NCI-H748 (cell line): Measurements from ENCODE around the gene KCNAB1.

Experiments used
- DNase-seq: peaks from one replicate; lab custom pipeline; 2025; ENCODE audit not compliant: unreplicated experiment; lab: John Stamatoyannopoulos, UW

Gene KCNAB1

GRCh38 chr3:156360083-156360482 is 239.7 kb downstream of the KCNAB1 start:
- no peak for DNase-seq

- no peak for DNase-seq
Observed at GRCh38 chr3:156360963-156361362, 240.6 kb downstream of the KCNAB1 start.

- no peak for DNase-seq
Observed at GRCh38 chr3:156366559-156366958, 246.2 kb downstream of the KCNAB1 start.

GRCh38 chr3:156368189-156368588 is 247.8 kb downstream of the KCNAB1 start:
- no peak for DNase-seq

GRCh38 chr3:156371701-156372100 is 251.3 kb downstream of the KCNAB1 start:
- no peak for DNase-seq

GRCh38 chr3:156373095-156373494 is 252.7 kb downstream of the KCNAB1 start:
- no peak for DNase-seq

GRCh38 chr3:156373654-156374053 is 253.3 kb downstream of the KCNAB1 start:
- DNase-seq = no peak

GRCh38 chr3:156376199-156376598 is 255.8 kb downstream of the KCNAB1 start:
- DNase-seq = no peak

GRCh38 chr3:156377266-156377665 is 256.9 kb downstream of the KCNAB1 start:
- no peak for DNase-seq

GRCh38 chr3:156377718-156378117 is 257.3 kb downstream of the KCNAB1 start:
- DNase-seq = no peak

- DNase-seq = no peak
Observed at GRCh38 chr3:156378871-156379270, 258.5 kb downstream of the KCNAB1 start.

GRCh38 chr3:156379327-156379726 is 258.9 kb downstream of the KCNAB1 start:
- DNase-seq = no peak

- DNase-seq = no peak
Observed at GRCh38 chr3:156381253-156381652, 260.9 kb downstream of the KCNAB1 start.

- peak; percentile 34 for DNase-seq
Observed at GRCh38 chr3:156382458-156383346, 262.3 kb downstream of the KCNAB1 start.

GRCh38 chr3:156383441-156384025 is 263.2 kb downstream of the KCNAB1 start:
- no peak for DNase-seq

GRCh38 chr3:156388497-156389448 is 268.4 kb downstream of the KCNAB1 start:
- DNase-seq = no peak

GRCh38 chr3:156389449-156389950 is 269.1 kb downstream of the KCNAB1 start:
- no peak for DNase-seq

GRCh38 chr3:156390846-156391245 is 270.5 kb downstream of the KCNAB1 start:
- DNase-seq = no peak

- DNase-seq = no peak
Observed at GRCh38 chr3:156395961-156396710, 275.8 kb downstream of the KCNAB1 start.

GRCh38 chr3:156396851-156397250 is 276.5 kb downstream of the KCNAB1 start:
- no peak for DNase-seq
